IMR-90 (cell line): ENCODE measurements around the gene ABHD2. TPM values are rescaled to one million over a fixed set of nuclear protein-coding genes. Genes with fewer than 3 reads are reported as not detected.

Experiments
- ATAC-seq: fragments of 200-7000 bp; cut with Tn5 transposase; 2 replicates; pipeline ENCODE4 v1.9.1; 2020; ENCODE audit warnings: low read depth, mild to moderate bottlenecking, moderate library complexity
- BruUV-seq: library from RNA; stranded (reverse); fragments of 400-500 nt; replicated peaks from 2 replicates; lab custom pipeline; 2021; lab: Mats Ljungman, UMichigan
- CTCF ChIA-PET: fragments of 300-600 bp; formaldehyde crosslinking; extraction: SDS; loops from one replicate; lab custom pipeline; 2021; ENCODE audit warnings: antibody characterized with exemption; lab: Yijun Ruan, JAX
- POLR2A ChIA-PET: fragments of 300-600 bp; sonication (Branson Sonifier 250); formaldehyde crosslinking; loops from one replicate; lab custom pipeline; 2022; ENCODE audit warnings: antibody characterized with exemption; ENCODE audit not compliant: unreplicated experiment; lab: Charles Lee
- DNase-seq: peaks from one replicate; pipeline ENCODE4 v3.0.0; 2013
- H2AFZ ChIP-seq: replicated peaks from 2 replicates; pipeline ENCODE3; 2013; ENCODE audit warnings: low read length, mild to moderate bottlenecking; ENCODE audit not compliant: poor library complexity
- H2AK5ac ChIP-seq: 2 replicates; pipeline ENCODE4 v1.6.1; 2013; ENCODE audit warnings: low read depth, low read length, inconsistent platforms
- H2AK9ac ChIP-seq: replicated peaks from 2 replicates; pipeline ENCODE3; 2013; ENCODE audit warnings: mild to moderate bottlenecking, low read depth, low read length, moderate library complexity; ENCODE audit not compliant: poor library complexity
- H2BK120ac ChIP-seq: 2 replicates; pipeline ENCODE4 v1.6.1; 2013; ENCODE audit warnings: low read depth, low read length, inconsistent platforms
- H2BK15ac ChIP-seq: 3 replicates; pipeline ENCODE4 v1.6.1; 2013; ENCODE audit warnings: low read depth, low read length, inconsistent platforms
- H2BK20ac ChIP-seq: 2 replicates; pipeline ENCODE4 v1.6.1; 2013; ENCODE audit warnings: low read depth, mild to moderate bottlenecking, inconsistent platforms, low read length, moderate library complexity
- H2BK5ac ChIP-seq: 2 replicates; pipeline ENCODE4 v1.6.1; 2013; ENCODE audit warnings: mild to moderate bottlenecking, low read depth, low read length, inconsistent platforms; ENCODE audit not compliant: poor library complexity, severe bottlenecking
- H3K14ac ChIP-seq: replicated peaks from 2 replicates; pipeline ENCODE4 v1.6.1; 2013; ENCODE audit warnings: low read depth, low read length, inconsistent platforms
- H3K18ac ChIP-seq: 2 replicates; pipeline ENCODE4 v1.6.1; 2013; ENCODE audit warnings: low read depth, low read length, control low read depth
- H3K23ac ChIP-seq: 2 replicates; pipeline ENCODE4 v1.6.1; 2013; ENCODE audit warnings: low read depth, low read length, inconsistent platforms
- H3K27ac ChIP-seq: 2 replicates; pipeline ENCODE4 v1.5.1; 2013; ENCODE audit warnings: mild to moderate bottlenecking, control low read depth, low read length; ENCODE audit not compliant: insufficient read depth
- H3K27me3 ChIP-seq: 2 replicates; pipeline ENCODE4 v1.6.1; 2013; ENCODE audit warnings: low read length; ENCODE audit not compliant: control insufficient read depth, insufficient read depth
- H3K36me3 ChIP-seq: 2 replicates; pipeline ENCODE4 v1.6.1; 2013; ENCODE audit warnings: low read length, mixed read lengths; ENCODE audit not compliant: control insufficient read depth, insufficient read depth
- H3K4ac ChIP-seq: 2 replicates; pipeline ENCODE4 v1.6.1; 2013; ENCODE audit warnings: low read depth, low read length, inconsistent platforms
- H3K4me1 ChIP-seq: 2 replicates; pipeline ENCODE4 v1.6.1; 2013; ENCODE audit warnings: low read length, mixed read lengths; ENCODE audit not compliant: control insufficient read depth, insufficient read depth
- H3K4me2 ChIP-seq: 2 replicates; pipeline ENCODE4 v1.6.1; 2013; ENCODE audit warnings: low read depth, mild to moderate bottlenecking, control low read depth, low read length, moderate library complexity
- H3K4me3 ChIP-seq: 2 replicates; pipeline ENCODE4 v1.5.1; 2013; ENCODE audit warnings: low read depth, mild to moderate bottlenecking, control low read depth, low read length, moderate library complexity; ENCODE audit not compliant: insufficient read depth
- H3K56ac ChIP-seq: 2 replicates; pipeline ENCODE4 v1.6.1; 2013; ENCODE audit warnings: low read length, inconsistent platforms; ENCODE audit not compliant: insufficient read depth; ENCODE audit errors: extremely low read depth
- H3K79me1 ChIP-seq, 2 experiments: 2 replicates each; pipeline ENCODE4 v1.6.1; 2013; ENCODE audit warnings: low read length in 2 of 2, inconsistent platforms in 1 of 2, low read depth in 1 of 2
- H3K9ac ChIP-seq: 2 replicates; pipeline ENCODE4 v1.6.1; 2013; ENCODE audit warnings: low read depth, low read length, control low read depth
- H3K9me1 ChIP-seq: 2 replicates; pipeline ENCODE4 v1.6.1; 2013; ENCODE audit warnings: low read length, inconsistent platforms; ENCODE audit not compliant: insufficient read depth
- H3K9me3 ChIP-seq: 2 replicates; pipeline ENCODE4 v1.6.1; 2013; ENCODE audit warnings: low read length; ENCODE audit not compliant: control insufficient read depth, insufficient read depth
- H4K20me1 ChIP-seq: 2 replicates; pipeline ENCODE4 v1.6.1; 2013; ENCODE audit warnings: low read length, inconsistent platforms; ENCODE audit not compliant: insufficient read depth
- H4K5ac ChIP-seq: 2 replicates; pipeline ENCODE4 v1.6.1; 2013; ENCODE audit warnings: mild to moderate bottlenecking, low read depth, low read length, control low read depth
- H4K8ac ChIP-seq, 2 experiments: 2 replicates each; pipeline ENCODE4 v1.6.1; 2013; ENCODE audit warnings: low read depth in 2 of 2, low read length in 2 of 2, control low read depth in 1 of 2, inconsistent platforms in 1 of 2
- H4K91ac ChIP-seq: 2 replicates; pipeline ENCODE4 v1.6.1; 2013; ENCODE audit warnings: low read depth, low read length, inconsistent platforms; ENCODE audit not compliant: insufficient read depth
- BHLHE40 ChIP-seq: fragments of 150-350 bp; IDR thresholded peaks from 2 replicates; pipeline ENCODE4 v1.6.1; 2016; ENCODE audit warnings: mild to moderate bottlenecking, low read depth, low read length
- CEBPB ChIP-seq: IDR thresholded peaks from 2 replicates; pipeline ENCODE4 v1.6.1; 2012; ENCODE audit warnings: low read depth, low read length, improper control_type of control experiment
- CHD1 ChIP-seq: IDR thresholded peaks from 2 replicates; pipeline ENCODE4 v1.6.1; 2012; ENCODE audit warnings: low read depth, low read length, improper control_type of control experiment
- MAZ ChIP-seq: IDR thresholded peaks from 2 replicates; pipeline ENCODE4 v1.6.1; 2012; ENCODE audit warnings: low read depth, mild to moderate bottlenecking, low read length, improper control_type of control experiment, moderate library complexity, borderline replicate concordance
- MXI1 ChIP-seq: IDR thresholded peaks from 2 replicates; pipeline ENCODE4 v1.6.1; 2012; ENCODE audit warnings: low read depth, mild to moderate bottlenecking, low read length, moderate library complexity, borderline replicate concordance
- RAD21 ChIP-seq: IDR thresholded peaks from 2 replicates; pipeline ENCODE4 v1.6.1; 2012; ENCODE audit warnings: low read length, improper control_type of control experiment
- WGBS, 2 experiments: methylation state at CpG; one replicate each; pipeline versions ENCODE4 v1.1.5 to v1.1.7; 2013; ENCODE audit warnings: missing lambda C conversion rate in 2 of 2; ENCODE audit not compliant: insufficient read length in 1 of 2; ENCODE audit errors: extremely low coverage in 2 of 2; 5-methylcytosine and 5-hydroxymethylcytosine counted together
- dilution Hi-C: fragments of 300-500 bp; cut with HindIII; formaldehyde crosslinking; loops from one replicate; pipeline ENCODE4 v1.14.3; 2018; ENCODE audit warnings: low sequenced_read_pairs; ENCODE audit not compliant: unreplicated experiment
- in situ Hi-C: fragments of 300-500 bp; cut with MboI; formaldehyde crosslinking; loops from 3 replicates; pipeline ENCODE4 v1.14.3; 2019; ENCODE audit warnings: low sequenced_read_pairs, inconsistent platforms, mixed read lengths
- intact Hi-C: fragments of 100-400 bp; cut with micrococcal nuclease; formaldehyde crosslinking; loops from 2 replicates; pipeline ENCODE4 v1.10.0; 2022
- polyA plus RNA-seq, 3 experiments: library from polyadenylated mRNA; depleted of rRNA; stranded (reverse); fragments of >200 nt; gene quantifications; 2 replicates each; pipeline ENCODE4 v1.2.3, GENCODE V29; 2012; ENCODE audit warnings: low replicate concordance in 1 of 3
- total RNA-seq: library from RNA; depleted of rRNA; stranded (reverse); fragments of >200 nt; gene quantifications from 2 replicates; pipeline ENCODE4 v1.2.3, GENCODE V29; 2012

The ABHD2 gene
- total and polyA plus RNA-seq, 2 of the 4 experiments (the other 2 are of a cell fraction): 31.2 to 62.9 TPM

- POLR2A ChIA-PET: no interaction called here
- no TSS peak for BruUV-seq
These were observed 10.5 kb upstream of the ABHD2 start for GRCh38 chr15:89077750-89078149.

More at GRCh38 chr15:89077750-89078149, 10.5 kb upstream of the ABHD2 start:
- no peak overlapping the region for H3K56ac ChIP-seq
- no peak overlapping the region for H4K8ac ChIP-seq
- H4K20me1 ChIP-seq: no peaks in the 10 kb centered on the region
- no peak overlapping the region for H3K27ac ChIP-seq
- no peak overlapping the region for H3K23ac ChIP-seq
- in situ Hi-C loops: no loop called here
- no peak overlapping the region for H2BK15ac ChIP-seq
- H3K9me1 ChIP-seq: no peaks in the 10 kb centered on the region
- H2AK9ac ChIP-seq: no peak overlapping the region
- 60% methylated on average over 1 of the region's 1 CpG; no CpG with 5 or more reads in 1 of the 2 experiments for WGBS, 2 experiments
- H3K36me3 ChIP-seq: no peaks in the 10 kb centered on the region
- H2AFZ ChIP-seq: no peak overlapping the region
- intact Hi-C loops: no loop called here
- no peak for DNase-seq
- no peaks in the 10 kb centered on the region for H3K27me3 ChIP-seq
- no peak overlapping the region for H4K91ac ChIP-seq
- no peaks in the 10 kb centered on the region for H3K9me3 ChIP-seq
- no peaks in the 10 kb centered on the region for H3K4me1 ChIP-seq
- no peak overlapping the region for H3K4me3 ChIP-seq
- H3K79me1 ChIP-seq: no peaks in the 10 kb centered on the region
- CTCF ChIA-PET: no interaction called here
- H3K18ac ChIP-seq: no peak overlapping the region
- no peak overlapping the region for H4K5ac ChIP-seq
- H3K9ac ChIP-seq: no peak overlapping the region
- H2BK20ac ChIP-seq: no peak overlapping the region
- no peak for ATAC-seq
- H2BK5ac ChIP-seq: no peak overlapping the region
- no peak overlapping the region for H3K4ac ChIP-seq
- no peak for TF ChIP-seq CEBPB
- TF ChIP-seq BHLHE40: no peak
- no peak for TF ChIP-seq MAZ
- no peak for TF ChIP-seq RAD21
- no peak for TF ChIP-seq CHD1
- no peak for TF ChIP-seq MXI1
- H3K4me2 ChIP-seq: no peak overlapping the region
- no peak overlapping the region for H3K14ac ChIP-seq
- H2AK5ac ChIP-seq: no peak overlapping the region
- no peak overlapping the region for H2BK120ac ChIP-seq
- dilution Hi-C loops: no loop called here
